GM21447 (cell line): Measurements from ENCODE around the gene PTPRA.

Experiments used
- ATAC-seq: cut with Tn5 transposase; IDR thresholded peaks from one replicate; pipeline ENCODE4 v1.9.1; 2021; ENCODE audit not compliant: unreplicated experiment

Gene PTPRA

GRCh38 chr20:2920473-2920872 lies 47.2 kb downstream of the PTPRA start:
- no peak for ATAC-seq

- no peak for ATAC-seq
Measured at GRCh38 chr20:2921506-2921905, 48.2 kb downstream of the PTPRA start.

- ATAC-seq: no peak
Measured at GRCh38 chr20:2922957-2923356, 49.7 kb downstream of the PTPRA start.

- no peak for ATAC-seq
Measured at GRCh38 chr20:2930538-2930937, 57.3 kb downstream of the PTPRA start.

- ATAC-seq: no peak
Measured at GRCh38 chr20:2932498-2932897, 59.2 kb downstream of the PTPRA start.

GRCh38 chr20:2937902-2938301 lies 64.6 kb downstream of the PTPRA start:
- ATAC-seq: no peak

GRCh38 chr20:2942439-2942838 lies 69.2 kb downstream of the PTPRA start:
- no peak for ATAC-seq

- no peak for ATAC-seq
Measured at GRCh38 chr20:2946988-2947961, 74.0 kb downstream of the PTPRA start.

GRCh38 chr20:2948968-2949367 lies 75.7 kb downstream of the PTPRA start:
- no peak for ATAC-seq

GRCh38 chr20:2952766-2953165 lies 79.5 kb downstream of the PTPRA start:
- no peak for ATAC-seq

GRCh38 chr20:2955257-2955970 lies 82.1 kb downstream of the PTPRA start:
- ATAC-seq: peak; percentile 61

- no peak for ATAC-seq
Measured at GRCh38 chr20:2956480-2956879, 83.2 kb downstream of the PTPRA start.

GRCh38 chr20:2967841-2968240 lies 94.6 kb downstream of the PTPRA start:
- ATAC-seq: no peak

GRCh38 chr20:2972126-2972525 lies 98.8 kb downstream of the PTPRA start:
- ATAC-seq: no peak

GRCh38 chr20:2973574-2973973 lies 100.3 kb downstream of the PTPRA start:
- no peak for ATAC-seq

GRCh38 chr20:2978519-2978918 lies 105.2 kb downstream of the PTPRA start:
- ATAC-seq: no peak

- no peak for ATAC-seq
Measured at GRCh38 chr20:2981646-2982045, 108.4 kb downstream of the PTPRA start.

- ATAC-seq: no peak
Measured at GRCh38 chr20:2983508-2983907, 110.2 kb downstream of the PTPRA start.

GRCh38 chr20:2984028-2984501 lies 110.8 kb downstream of the PTPRA start:
- peak; percentile 49 for ATAC-seq

- ATAC-seq: no peak
Measured at GRCh38 chr20:2984956-2985661, 111.8 kb downstream of the PTPRA start.

- no peak for ATAC-seq
Measured at GRCh38 chr20:2986466-2986865, 113.2 kb downstream of the PTPRA start.
